Measurements from ENCODE around the gene STK10. TPM values are rescaled to one million over a fixed set of nuclear protein-coding genes. Genes with fewer than 3 reads are reported as not detected.
A peak's percentile ranks its signal among the peaks of the same experiment; 100 is the strongest.
"Not testable (repeated sequence)": the region's sequence is repeated elsewhere in the genome, so short reads cannot be mapped to it uniquely, and the experiment has no call there.

The STK10 gene
- polyA plus RNA-seq, 1 donor, result 28.1 TPM

DNA sequence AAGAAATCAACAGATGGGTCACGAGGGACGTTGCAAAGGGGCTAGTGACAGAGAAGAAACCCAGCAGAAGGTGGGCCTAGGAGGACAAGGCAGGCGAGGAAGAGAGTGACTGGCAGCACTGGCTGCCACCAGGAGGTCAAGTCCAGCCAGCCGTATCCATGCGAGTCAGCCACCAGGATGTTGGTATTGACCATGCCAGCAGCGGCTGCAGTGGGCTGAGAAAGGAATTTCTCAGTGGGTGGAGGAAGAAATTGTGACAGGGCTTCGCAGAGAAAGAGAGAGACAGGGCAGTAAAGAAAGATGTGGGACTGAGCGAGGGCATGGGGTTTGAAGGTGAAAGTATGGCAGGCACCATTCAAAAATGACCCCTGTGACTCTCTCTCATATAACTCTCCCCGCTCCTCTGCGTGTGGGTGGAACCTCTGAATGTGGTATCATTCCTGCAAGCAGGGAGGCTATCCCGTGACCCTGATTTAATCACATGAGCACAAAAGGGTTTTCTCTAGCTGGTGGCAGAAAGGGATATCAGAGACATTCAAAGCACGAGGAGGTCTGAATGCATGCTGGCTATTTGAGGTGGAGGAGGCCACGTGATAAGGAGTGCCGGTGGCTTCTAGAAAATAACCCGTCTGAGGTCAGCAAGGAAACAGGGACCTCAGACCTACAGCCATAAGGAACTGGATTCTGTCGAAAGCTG is 136.2 kb downstream of the STK10 start:
- no peak for DNase-seq

DNA sequence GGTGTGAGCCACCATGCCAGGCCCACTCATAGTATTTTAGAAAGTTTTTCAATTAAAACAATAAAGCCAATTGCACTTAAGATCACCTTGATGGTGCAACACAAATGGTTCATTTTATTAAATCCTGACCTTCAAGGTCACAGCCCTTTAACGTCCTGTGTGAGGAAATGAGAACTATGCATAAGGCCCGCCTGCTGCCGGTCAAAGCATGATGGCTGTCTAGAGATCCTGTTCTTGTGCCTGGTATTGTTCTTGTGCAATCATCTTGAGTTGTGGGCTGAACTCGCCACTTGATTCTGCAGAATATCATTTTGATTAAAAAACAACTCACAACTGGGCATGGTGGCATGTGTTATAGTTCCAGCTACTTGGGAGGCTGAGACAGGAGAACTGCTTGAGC is 137.9 kb downstream of the STK10 start:
- no peak for DNase-seq

DNA sequence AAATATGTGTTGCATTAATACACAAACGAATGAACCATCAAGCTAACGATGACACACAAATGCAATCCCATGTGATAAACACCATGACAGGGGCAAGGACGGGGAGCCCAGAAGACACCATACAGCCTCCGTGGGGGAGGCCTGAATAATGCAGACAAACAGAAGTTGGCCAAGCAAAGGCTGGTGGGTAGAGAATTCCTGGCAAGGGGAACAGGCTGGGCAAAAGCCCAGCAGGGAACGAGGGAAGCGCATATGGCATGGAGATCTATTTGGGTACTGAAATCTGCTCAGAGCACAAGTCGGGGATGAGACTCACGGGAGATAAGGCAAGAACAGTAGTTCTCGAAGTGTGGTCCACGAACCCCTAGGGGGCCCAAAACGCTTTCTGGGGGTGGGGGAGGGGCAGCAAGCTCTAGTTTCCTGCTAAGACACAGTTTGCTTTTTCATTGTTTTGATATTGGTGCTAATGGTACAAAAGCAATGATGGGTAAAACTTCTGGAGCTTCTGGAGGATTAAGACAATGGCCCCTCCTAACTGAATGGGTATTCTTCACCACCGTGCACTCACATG is 138.7 kb downstream of the STK10 start:
- no peak for DNase-seq

DNA sequence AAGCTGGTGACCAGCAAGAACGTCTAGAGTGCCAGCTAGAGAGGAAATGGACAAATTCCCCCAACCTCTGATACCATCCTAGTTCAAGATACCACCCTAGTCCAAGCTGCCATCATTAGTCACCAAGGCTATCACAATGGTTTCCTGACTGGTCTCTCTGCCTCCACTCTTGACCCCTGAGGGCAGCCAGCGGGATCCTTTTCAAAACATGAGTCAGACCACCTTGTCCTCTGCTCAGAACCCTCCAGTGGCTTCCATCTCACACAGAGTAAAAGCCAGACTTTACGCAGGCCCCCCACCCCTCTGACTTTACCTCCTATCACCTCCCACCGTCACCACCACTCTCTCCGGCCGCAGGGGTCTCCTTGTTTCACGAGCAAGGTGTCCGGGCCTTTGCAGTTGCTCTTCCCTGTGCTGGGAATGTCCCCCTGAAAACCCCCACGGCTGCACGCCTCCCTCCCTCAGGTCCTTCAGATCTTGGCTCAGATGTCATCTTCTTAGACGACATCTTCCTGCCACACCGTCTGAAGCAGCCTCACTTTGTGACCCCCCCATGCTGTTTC is 139.4 kb downstream of the STK10 start:
- no peak for DNase-seq

DNA sequence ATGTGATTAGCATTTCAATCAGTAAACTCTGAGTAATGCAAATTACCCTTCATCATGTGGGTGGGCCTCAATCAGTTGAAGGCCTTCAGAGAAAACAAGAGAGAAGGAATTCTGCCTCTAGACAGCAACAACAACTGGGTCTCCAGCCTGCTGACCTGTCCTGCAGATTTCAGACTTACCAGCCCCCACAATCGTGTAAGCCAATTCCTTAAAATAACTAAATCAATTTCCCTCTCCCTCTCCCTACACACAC is 139.9 kb downstream of the STK10 start:
- no peak for DNase-seq

DNA sequence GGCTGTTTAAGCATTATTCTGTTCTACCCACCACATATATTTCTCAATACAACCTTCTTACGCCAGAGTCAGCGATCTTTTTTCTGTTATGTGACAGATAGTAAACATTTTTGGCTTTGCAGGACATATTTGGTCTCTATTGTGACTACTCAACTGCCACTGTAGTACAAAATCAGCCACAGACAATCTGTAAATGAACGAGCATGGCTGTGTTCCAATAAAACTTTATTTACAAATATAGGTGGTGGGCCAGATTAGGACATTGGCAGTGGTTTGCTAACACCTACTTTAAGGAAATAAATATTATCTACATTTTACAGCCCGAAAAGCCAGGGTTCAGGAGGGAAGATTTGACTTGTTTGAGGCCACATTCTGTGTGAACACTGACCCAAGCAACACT is 141.4 kb downstream of the STK10 start:
- DNase-seq, result no peak

DNA sequence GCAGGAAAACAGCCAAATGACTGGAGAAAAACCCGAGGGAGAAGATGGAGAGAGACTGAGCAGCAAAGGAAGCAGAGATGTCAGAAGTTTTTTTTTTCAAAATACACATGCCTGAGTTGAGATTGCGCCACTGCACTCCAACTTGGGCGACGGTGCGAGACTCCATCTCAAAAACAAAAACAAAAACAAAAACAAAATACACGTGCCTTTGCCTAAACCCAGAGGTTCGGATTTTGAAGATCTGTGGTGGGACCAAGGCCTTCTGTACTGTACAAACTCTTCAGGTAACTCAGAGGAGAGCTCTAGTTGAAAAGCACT is 142.8 kb downstream of the STK10 start:
- no peak for DNase-seq

DNA sequence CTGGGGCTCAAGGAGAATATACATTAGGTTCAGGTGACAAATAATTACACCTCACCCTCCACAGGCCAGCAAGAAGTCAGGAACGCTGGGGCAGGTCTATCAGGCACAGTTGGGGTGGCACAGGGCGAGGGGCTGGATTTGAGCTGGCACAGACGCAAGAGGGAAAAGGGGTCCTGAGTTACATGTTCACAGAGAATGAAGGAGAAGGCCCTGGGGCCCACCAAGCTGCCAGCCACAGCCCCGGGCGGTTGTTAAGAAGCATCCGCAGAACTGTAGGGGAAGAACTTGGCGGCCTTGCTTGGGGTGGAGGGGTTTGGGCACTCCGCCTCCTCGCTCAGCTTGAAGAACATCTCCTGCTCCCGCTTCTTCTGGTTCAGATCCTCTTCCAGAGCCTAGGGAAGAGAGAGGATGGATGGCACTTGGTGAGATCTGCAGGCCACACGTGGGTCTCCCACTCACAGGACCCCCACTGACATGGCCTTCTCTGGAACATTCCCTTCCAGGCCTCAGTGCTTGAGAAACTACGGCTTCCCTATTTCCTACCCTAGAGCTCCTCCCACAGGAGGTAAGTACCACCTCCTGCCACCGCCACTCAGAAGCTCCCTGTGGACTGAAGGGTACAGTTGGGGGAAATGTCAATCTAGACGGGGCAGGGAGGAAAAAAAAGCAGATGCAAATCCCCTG is 143.3 kb downstream of the STK10 start:
- DNase-seq, result no peak

DNA sequence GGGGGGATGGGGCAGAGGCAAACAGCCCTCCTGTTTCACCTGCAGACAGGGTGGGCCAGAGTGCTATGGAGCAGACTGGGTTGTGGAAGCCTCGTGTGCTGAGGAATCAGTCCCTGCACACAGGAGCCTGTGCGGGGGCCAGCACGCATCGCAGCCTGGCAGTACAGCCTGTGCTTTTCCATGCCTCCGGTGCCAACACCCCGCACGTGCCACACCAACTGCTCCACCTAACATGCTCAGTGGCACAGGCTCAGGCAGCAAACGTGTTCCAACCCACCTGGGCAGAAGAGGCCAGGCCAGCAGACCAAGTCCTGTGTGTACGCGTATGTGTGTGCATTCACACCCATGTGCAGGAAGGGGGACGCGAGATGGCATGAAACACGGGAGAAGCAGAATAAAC is 144.2 kb downstream of the STK10 start:
- no peak for DNase-seq

DNA sequence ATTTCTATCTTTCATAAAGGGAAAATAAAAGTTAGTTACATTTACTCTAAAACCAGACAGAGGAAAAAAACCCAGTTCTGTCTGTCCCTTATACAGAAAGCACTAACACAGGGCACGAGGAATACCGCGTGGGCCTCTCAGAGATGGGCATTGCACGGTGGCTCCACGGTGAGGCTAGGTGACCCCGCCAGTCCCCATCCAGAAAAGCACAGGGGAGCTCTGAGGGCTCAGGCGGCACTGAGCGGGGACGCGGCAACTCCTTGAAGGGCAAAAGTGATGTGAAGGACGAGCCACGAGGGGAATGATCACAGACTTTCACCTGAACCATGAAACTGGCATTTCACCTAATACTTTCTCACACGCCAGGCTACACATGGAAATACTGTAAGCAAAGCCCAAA is 145.8 kb downstream of the STK10 start:
- no peak for DNase-seq

DNA sequence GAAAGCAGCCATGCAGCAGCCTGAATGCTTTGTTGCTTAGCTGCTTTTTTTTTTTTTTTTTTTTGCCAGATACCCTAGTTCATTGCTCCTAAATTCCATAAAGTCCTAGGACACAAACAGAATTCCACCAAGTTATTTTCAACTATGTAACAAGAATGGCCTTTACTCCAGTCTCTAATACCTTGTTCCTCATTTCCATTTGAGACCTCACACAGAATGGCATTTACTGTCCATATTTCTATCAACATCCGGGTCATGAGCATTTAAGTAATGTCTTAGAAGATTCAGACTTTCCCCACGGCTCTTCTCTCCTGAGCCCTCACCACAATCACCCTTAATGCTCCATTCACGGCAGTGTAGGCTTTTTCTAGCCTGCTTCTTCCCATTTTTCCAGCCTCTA is 149.9 kb downstream of the STK10 start:
- no peak for DNase-seq

DNA sequence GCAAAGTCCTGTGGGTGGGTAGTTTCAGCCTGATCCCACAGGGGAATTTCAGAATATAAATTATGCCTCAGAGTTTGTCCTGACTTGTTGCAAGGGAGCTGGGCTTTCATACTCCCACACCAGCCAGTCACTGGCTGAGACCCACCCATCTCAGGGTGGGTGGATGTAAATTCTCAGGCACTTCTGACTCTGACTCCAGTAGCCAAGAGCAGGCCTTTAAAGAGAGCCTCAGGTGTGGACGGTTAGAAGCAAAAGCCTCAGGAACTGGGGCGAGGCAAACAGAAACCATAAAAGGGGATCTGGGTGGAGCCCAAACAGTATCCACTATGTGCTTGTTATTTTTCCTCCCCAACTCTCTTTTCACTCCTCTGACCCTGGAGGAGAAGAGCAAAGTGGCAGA is 153.0 kb downstream of the STK10 start:
- DNase-seq, result no peak

DNA sequence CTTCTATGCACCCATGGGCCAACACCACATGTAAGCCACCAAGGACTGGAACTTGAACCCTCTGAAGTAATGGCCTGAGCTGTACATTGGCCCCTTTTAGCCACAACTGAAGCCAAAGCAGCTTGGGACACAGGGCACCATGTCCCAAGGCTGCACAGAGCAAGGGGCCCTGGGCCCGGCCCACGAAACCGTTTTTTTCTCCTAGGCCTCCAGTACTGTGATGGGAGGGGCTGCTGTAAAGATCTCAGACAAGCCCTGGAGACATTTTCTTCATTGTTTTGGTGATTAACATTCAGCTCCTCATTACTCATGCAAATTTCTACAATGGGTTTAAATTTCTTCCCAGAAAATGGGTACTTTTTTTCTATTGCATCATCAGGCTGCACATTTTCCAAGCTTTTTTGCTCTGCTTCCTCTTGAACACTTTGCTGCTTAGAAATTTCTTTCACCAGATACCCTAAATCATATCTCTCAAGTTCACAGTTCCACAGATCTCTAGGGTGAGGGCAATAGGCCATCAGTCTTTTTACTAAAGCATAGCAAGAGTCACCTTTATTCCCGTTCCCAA is 156.0 kb downstream of the STK10 start:
- DNase-seq, result no peak

DNA sequence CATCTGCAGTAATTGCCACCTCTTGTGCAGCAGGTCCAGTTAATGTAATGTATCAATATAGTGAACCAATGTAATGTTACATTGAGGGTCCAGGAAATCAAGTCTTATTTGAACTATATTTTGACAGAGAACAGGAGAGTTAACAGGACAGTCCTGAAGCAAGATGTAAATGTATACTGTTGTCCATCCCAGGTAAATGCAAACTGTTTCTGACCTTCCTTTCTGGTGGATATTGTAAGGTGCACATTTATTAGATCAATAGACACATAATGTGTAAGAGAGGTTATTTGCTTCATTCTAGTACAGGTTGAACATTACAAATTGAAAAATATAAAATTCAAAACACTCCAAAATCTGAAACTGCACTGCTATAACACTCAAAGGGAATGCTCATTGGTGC is 158.1 kb downstream of the STK10 start:
- no peak for DNase-seq

DNA sequence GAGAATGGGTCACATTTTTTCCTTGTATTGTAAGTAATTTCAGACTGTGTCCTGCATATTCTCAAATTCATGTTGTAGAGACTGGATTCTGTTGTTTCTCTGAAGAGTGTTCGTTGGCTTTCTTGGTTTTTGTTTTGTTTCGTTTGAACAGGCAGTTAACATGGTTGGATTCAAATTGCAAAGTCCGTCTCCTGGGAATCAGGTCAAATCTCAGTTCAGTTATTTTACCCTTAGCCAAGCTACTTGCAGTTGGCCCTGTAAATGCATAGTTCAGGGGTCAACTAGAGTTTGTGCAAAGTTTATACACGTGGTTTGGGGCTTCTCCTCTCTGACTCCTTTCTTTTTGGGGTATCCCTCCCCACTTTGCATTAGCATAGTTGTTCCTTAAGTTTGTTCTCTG is 159.9 kb downstream of the STK10 start:
- DNase-seq, result no peak

DNA sequence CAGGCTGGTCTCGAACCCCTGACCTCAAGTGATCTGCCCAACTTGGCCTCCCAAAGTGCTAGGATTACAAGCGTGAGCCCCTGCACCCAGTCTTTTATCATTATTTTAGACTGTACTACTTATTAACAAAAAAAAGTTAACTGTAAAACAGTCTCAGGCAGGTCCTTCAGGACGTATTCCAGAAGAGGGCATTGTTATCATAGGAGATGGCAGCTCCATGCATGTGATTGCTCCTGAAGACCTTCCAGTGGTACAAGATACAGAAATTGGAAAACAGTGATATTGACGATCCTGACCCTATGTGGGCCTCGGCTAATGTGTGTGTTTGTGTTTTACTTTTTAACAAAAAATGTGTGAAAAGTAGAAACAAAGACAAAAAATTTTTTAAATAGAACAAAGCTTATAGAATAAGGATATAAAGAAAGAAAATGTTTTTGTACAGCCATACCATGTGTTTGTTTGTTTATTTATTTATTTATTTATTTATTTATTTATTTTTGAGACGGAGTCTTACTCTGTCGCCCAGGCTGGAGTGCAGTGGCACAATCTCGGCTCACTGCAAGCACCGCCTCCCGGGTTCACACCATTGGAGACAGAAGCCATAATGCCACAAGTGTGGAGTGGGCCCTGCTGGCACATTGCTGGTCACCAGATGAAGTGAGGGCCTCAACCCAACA is 167.8 kb downstream of the STK10 start:
- not testable (repeated sequence) for DNase-seq

DNA sequence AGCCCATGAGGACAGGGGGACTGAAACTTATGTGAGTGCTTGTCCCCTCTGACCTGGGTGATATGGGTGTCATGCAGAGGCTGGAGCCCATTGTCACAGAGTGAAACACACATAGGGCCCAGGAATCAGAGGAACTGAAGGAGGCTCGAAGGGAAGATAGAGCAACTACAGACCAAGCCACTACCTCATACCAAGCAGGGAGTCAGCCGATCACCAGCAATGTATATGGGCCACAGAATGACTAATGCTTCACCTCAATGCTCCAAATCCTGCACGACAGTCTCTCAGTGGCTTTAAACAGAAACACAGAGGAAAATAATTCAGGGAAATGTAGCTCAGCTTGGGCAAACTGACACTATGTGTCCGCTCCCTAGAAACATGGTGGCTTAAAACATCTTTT is 172.7 kb downstream of the STK10 start:
- DNase-seq, result no peak

DNA sequence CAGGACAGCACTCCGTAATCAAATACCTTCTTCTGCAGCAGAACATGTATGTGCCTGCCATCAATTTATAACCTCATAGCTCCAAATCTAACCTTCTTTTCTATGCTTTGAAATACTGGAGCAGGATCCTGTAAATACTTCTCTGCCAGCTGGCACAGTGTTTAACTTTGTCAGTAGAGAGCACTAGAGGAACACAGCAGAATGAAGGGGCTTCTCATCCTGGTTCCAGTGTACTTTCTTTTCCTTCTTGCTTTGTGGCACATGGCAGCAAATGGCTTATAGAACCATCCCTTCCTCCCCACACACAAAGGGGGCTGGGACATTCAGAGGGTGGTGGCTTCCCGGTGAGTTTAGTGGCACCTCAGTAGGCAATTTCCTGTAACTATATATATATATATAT is 177.7 kb downstream of the STK10 start:
- peak; percentile 17 for DNase-seq

DNA sequence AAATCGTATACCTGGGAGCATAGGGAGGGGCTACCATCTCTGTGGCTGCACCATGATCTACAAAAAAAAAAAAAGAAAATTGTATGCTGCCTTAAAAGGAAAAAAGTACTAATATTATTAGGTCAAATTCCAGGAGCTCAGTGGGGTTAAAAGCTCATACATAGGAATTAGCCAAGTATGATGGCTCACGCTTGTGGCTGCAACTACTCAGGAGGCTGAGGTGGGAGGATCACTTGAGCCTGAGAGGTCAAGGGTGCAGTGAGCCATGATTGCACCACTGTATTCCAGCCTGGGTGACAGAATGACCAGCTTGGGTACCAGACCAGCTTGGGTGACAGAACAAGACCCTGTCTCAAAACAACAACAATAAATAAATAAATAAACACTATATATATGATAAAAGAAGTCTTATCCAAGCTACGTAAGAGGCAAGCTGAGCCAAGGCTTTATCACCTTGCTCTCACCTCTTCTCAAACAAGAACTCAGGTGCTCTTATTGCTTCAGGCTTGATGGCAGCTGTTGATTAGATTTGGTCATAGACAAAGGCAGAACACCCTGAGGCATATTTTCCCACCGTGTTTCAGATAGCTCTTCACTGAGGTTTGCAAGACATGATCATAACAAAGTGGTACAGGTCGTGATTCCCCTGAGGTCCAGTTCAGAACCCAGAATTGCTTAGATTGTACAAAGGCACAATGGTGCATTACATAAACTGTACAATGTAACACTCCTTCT is 178.3 kb downstream of the STK10 start:
- DNase-seq, result no peak

DNA sequence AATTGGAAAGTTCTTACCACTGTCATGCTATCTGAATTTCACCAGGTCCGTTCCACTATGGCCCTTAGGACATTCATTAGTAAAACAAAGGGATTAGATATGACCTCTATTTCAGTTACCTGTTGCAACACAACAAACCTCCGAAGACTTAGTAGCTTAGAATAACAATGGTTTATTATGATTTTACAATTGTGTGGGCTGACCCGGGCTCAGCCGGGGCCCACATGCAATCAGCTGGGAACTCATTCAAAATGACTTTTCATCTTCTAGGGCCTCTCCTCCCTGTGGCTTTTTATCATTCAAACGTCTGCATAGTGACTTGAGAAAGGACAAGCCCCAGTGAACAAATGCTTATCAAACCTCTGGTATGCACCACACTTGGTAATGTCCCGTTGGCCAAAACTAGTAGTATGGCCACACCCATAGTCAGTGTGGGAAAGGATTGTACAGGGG is 179.3 kb downstream of the STK10 start:
- no peak for DNase-seq

DNA sequence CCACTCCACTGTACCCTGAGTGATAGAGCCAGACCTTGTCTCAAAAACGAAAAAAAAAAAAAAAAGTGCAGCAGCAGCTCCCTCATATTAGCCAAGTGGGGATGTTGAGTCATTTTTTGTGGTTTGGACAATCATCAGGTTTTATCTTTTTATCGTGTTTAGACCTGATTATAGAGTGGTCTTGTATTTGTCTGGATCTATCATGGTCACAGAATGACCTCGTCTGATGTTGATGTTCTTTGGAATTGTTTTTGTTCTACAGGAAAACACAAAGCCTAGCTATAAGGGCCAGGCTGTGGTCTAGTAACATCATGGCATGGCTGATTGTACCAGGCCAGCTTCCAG is 179.9 kb downstream of the STK10 start:
- DNase-seq, result no peak

DNA sequence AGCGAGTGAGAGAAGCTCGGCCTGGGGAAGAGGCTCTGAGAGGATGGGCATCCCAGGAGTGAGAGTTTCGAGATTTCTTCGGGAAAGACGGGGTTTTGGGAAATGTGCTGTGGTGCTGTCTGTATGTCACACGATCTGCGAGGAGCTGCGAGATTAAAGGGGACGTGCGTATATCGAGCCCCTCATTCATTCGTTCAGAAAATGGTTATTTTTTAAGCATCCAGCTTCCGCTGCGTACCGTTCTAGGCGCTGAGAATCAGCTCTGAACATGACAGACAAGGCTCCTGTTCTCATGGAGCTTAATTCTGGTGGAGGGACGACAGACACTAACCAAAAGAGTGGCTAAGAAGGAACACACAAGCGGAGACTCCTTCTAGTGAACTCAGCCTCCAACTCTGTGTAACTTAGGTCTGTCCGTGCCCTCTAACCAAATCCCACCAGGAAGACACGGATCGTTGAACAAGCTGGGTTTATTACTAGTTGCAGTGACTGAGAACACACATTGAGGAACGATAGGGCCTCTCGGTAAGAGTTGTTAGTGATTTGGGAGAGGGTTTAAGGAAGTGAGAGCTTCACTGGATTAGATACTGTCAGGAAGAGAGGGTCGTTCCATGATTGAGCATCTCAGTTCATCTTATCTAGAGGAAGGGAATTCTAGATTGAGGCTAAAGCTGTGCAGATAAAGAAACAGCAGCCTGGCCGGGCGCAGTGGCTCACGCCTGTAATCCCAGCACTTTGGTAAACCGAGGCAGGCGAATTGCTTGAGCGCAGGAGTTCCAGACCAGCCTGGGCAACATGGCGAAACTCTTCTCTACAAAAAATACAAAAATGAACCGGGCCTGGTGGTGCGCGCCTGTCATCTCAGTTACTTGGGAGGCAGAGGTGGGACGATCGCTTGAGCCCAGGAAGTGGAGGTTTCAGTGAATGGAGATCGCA is 180.6 kb downstream of the STK10 start:
- no peak for DNase-seq
